T-helper 22 cell (primary cell): ENCODE data around the gene PIK3C2B.

Experiments
- DNase-seq: peaks from one replicate; pipeline ENCODE4 v3.0.0-alpha.2; 2020; ENCODE audit warnings: low read depth

Gene PIK3C2B

GRCh38 chr1:204461331-204462228 is 33.0 kb downstream of the PIK3C2B start:
- peak; percentile 47 for DNase-seq

GRCh38 chr1:204460346-204460745 is 34.3 kb downstream of the PIK3C2B start:
- no peak for DNase-seq

- no peak for DNase-seq
Observed at GRCh38 chr1:204459706-204460105, 34.9 kb downstream of the PIK3C2B start.

GRCh38 chr1:204457666-204458065 is 36.9 kb downstream of the PIK3C2B start:
- no peak for DNase-seq

DNA sequence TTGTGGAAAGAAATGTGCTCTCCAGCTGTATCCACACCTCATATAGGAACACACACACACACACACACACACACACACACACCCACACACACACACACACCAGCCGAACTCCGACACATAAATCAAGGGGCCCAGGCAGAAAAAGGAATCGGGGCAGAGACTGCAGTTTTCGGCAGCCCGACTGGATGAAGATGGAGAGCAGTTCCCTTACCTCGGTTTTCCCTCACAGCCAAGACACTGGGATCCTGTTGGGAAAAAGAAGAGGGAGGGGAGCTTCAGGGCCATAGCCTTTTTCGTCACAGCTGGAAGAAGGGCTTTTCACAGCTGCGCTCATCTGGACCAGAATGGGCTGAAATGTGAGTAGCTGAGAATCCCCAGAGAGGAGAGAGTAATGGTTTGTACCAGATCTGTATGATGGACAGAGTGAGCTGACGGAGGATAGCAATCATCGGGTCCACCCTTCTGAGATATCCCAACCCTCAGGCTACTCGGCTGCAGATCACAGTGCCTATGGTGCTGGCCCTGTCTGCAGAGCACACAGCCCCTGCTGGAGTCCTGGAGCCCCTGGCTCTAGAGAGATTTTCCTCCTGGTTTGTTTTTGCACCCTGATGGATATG is 37.7 kb downstream of the PIK3C2B start:
- DNase-seq, result no peak

- no peak for DNase-seq
Observed at GRCh38 chr1:204455831-204456145, 38.8 kb downstream of the PIK3C2B start.

GRCh38 chr1:204455063-204455830 is 39.4 kb downstream of the PIK3C2B start:
- DNase-seq, result no peak

DNA sequence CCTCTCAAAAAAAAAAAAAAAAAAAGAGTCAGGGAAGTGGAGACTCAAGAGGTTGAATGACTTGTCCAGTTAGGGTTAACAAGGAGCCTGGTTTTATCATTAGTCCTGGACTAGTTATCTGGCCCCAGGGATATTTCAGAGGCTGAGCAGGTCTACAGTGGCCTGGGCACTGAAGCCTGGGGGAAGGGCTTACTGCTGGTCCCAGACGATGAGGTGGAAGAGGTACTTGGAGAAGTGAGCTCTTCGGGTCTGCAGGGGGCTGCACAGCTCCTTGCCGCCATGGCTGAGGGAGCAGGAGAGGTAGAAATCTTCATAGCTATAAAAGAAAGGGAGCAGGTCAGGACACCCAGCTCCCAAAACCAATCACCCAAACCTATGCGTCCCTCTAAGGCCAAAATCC is 40.1 kb downstream of the PIK3C2B start:
- DNase-seq, result no peak

- peak; percentile 82 for DNase-seq
Observed at GRCh38 chr1:204453141-204453772, 41.3 kb downstream of the PIK3C2B start.

- no peak for DNase-seq
Observed at GRCh38 chr1:204451352-204452124, 43.1 kb downstream of the PIK3C2B start.

DNA sequence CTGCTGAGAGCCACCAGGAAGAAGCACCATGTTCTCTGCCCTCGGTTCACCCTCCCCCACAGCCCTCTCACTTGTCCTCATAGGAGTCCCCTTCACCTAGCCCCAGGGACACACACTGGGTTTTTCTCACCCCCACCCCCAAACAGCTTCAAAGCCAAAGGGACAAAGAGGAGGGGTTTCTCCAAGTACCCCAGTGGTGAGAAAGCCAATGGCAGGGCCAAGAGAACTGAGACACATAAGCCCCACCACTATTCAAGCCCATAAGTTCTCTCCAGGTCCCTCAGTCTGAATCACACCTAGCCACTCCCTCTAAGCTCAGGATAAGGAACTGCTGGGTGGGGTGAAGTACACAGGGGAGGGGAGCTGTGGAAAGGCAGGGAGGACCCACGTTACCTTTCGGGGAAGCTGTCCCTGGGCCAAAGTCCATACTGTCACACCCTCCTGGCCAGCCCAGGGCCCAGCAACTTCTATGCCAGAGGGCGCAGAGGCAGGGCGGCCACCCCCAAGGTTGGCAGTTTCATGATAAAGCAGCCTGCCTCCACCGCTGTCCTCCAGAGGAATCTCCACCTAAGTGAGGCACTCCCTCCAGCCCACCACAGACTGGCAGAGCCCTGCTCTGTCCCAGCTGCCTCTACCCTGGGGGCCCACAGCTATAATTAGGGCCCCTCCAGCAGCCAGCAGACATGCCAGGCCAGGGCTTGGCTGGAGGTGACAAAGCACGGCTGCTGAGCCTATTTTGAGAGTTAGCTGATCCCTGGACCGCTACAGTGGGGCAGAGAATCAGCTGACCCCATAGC is 43.9 kb downstream of the PIK3C2B start:
- no peak for DNase-seq

DNA sequence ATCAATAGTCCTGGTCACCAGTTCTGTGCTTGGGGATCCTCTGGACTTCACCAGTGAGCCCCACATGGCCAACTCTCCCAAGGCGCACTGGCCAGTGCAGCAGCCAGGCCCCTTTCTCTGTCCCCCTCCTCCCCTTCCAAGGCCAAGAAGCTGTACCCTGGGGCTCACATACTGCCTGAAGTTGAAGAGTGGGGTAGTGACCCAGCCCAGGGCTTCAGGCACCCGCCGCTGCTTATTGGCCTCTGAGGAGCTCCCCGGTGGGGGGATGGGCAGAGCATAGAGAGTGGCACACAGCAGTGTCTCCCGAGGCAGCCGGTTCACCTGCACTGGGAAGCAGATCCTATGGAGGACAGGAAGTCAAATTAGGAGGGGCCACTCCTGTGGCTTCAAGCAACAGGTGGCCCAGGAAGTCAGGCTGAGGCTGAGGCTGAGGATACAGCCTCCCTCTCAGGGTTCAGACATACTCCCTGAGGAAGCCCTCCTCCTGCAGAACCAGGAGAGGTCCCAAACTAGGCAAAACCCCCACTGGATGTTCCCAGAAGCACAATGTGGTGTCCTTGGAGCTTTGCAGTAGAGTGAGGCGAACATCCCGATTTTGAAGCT is 44.8 kb downstream of the PIK3C2B start:
- no peak for DNase-seq

- no peak for DNase-seq
Observed at GRCh38 chr1:204448991-204449677, 45.5 kb downstream of the PIK3C2B start.

GRCh38 chr1:204448344-204448964 is 46.2 kb downstream of the PIK3C2B start:
- DNase-seq, result no peak

DNA sequence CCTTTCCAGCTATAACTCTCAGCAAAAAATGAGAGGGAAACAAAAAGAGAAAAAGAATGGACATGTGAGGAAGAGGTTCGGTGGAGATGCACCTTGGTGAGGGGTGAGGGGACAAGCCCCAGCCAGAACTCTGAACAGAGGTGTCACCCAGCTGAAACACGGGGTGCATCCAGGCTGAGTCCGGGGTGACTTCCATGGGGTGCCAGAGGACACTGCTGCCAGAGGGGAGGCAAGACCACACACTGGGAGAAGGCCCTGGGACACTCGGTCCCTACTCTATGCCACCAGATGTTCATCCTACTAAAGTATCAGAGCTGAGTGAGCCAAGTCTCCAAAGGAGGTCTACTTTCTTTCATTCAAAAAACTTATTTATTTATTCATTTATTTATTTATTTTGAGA is 46.9 kb downstream of the PIK3C2B start:
- DNase-seq, result no peak

- no peak for DNase-seq
Observed at GRCh38 chr1:204447190-204447589, 47.4 kb downstream of the PIK3C2B start.

DNA sequence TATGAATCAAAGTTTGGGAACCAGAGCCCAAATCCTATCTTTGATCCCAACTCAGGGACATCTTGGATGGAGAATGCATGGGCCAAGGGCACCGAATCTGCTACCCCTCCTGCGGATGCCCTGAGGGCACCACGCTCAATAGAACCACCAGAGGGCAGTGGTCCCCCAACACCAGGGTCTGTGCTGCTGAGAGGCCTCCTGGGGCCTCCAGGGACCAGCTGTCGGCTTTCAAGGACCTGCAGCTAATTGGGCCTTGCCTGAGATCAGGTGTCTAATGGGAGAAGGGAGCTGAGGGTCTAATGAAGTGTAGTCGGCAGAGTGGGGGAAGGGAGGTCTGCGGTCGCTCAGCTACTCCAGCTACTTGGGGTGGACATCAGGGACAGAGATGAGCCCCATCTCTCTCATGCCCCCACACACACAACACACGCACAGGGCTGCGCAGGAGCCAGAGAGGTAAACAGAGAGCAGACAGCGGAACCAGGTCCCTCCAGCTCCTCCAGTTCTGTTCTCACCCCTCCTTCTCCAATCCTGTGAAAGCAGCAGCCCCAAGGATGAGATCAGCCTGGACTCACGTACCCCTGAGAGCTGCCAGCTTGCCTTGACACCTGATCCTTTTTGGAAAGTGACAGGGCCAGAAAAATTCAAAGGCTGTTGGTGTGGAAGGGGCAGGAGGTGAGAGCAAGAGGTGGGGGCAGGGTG is 48.0 kb downstream of the PIK3C2B start:
- DNase-seq, result peak; percentile 56

- DNase-seq, result peak; percentile 23
Observed at GRCh38 chr1:204445860-204446412, 48.7 kb downstream of the PIK3C2B start.
